Endometrial microvascular endothelial cells (primary cell): ENCODE measurements around the gene UBE2D2. TPM values are rescaled to one million over a fixed set of nuclear protein-coding genes. Genes with fewer than 3 reads are reported as not detected.
"Not testable (repeated sequence)": the region's sequence is repeated elsewhere in the genome, so short reads cannot be mapped to it uniquely, and the experiment has no call there.

Experiments used
- in situ Hi-C: cut with HindIII; loops from 2 replicates; pipeline ENCODE4 v1.10.0; 2017; ENCODE audit warnings: low sequenced_read_pairs, low pct_unique_long_range_greater_than_20kb; ENCODE audit errors: inconsistent ontology term
- total RNA-seq: library from RNA; depleted of rRNA; stranded (reverse); fragments of >200 nt; gene quantifications from one replicate; pipeline ENCODE4 v1.2.3, GENCODE V29; 2015; ENCODE audit errors: inconsistent ontology term

The UBE2D2 gene
- total RNA-seq, 1 donor from 2014 or later: 105 TPM

DNA sequence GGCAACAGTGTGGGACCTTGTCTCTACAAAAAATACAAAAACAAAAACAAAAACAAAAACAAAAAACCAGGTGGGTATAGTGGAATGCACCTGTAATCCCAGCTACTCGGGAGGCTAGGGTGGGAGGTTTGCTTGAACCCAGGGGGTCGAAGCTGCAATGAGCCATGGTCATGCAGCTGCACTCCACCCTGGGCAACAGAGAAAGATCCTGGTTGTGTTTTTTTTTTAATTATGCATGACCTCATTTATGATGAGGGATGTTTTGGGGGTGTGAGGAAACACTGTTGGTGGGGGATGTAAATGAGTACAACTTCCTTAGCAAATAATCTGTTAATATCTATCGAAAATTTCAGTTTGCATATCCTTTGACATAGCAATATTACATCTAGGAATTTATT, 29.4 kb upstream of the UBE2D2 start:
- in situ Hi-C loops: no loop called here

GRCh38 chr5:139543423-139543991, 17.6 kb upstream of the UBE2D2 start:
- in situ Hi-C loops: no loop called here

DNA sequence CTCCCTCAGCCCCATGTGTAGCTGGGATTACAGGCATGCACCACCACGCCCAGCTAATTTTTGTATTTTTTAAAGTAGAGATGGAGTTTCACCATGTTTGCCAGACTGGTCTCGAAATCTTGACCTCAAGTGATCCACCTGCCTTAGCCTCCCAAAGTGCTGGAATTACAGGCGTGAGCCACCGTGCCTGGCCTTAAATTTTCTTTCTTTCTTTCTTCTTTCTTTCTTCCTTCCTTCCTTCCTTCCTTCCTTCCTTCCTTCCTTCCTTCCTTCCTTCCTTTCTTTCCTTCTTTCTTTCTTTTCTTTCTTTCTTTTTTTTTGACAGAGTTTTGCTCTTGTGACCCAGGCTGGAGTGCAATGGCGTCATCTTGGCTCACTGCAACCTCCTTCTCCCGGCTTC, 14.5 kb upstream of the UBE2D2 start:
- in situ Hi-C loops: not testable (repeated sequence)

DNA sequence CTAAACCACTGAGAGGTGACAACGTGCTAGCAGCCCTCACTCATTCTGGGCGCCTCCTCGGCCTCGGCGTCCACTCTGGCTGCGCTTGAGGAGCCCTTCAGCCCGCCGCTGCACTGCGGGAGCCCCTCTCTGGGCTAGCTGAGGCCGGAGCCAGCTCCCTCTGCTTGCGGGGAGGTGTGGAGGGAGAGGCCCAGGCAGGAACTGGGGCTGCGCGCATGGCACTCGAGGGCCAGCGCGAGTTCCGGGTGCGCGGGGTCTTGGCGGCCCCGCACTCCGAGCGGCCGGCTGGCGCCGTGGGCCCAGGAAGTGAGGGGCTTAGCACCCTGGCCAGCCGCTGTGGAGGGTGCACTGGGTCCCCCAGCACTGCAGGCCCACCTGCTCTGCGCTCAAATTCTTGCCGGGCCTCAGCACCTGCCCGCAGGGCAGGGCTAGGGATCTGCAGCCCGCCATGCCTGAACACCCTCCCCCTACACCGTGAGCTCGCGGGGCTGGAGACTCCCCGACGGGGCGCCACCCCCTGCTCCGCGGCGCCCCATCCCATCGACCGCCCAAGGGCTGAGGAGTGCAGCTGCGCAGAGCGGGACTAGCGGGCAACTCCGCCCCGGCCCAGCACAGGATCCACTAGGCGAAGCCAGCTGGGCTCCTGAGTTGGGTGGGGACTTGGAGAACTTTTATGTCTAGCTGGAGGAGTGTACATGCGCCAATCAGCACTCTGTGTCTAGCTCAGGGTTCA, 11.8 kb upstream of the UBE2D2 start:
- in situ Hi-C loops: no loop called here

DNA sequence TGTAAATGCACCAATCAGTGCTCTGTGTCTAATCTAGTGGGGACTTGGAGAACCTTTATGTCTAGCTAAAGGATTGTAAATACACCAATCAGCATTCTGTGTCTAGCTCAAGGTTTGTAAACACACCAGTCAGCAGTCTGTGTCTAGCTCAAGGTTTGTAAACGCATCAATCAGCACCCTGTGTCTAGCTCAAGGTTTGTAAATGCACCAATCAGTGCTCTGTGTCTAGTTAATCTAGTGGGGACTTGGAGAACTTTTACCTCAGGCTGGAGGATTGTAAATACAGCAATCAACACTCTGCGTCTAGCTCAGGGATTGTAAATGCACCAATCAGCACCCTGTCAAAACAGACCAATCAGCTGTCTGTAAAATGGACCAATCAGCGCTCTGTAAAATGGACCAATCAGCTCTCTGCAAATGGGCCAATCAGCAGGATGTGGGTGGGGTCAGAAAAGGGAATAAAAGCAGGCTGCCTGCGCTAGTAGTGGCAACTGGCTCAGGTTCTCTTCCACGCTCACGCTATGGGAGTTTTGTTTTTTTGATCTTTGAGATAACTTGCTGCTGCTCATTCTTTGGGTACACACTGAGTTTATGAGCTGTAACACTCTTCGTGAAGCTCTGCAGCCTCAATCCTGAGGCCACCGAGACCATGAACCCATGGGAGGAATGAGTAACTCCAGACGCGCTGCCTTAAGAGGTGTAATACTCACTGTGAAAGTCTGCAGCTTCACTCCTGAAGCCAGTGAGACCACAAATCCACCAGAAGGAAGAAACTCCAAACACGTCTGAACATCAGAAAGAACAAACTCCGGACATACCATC, 10.9 kb upstream of the UBE2D2 start:
- in situ Hi-C loops: not testable (repeated sequence)

DNA sequence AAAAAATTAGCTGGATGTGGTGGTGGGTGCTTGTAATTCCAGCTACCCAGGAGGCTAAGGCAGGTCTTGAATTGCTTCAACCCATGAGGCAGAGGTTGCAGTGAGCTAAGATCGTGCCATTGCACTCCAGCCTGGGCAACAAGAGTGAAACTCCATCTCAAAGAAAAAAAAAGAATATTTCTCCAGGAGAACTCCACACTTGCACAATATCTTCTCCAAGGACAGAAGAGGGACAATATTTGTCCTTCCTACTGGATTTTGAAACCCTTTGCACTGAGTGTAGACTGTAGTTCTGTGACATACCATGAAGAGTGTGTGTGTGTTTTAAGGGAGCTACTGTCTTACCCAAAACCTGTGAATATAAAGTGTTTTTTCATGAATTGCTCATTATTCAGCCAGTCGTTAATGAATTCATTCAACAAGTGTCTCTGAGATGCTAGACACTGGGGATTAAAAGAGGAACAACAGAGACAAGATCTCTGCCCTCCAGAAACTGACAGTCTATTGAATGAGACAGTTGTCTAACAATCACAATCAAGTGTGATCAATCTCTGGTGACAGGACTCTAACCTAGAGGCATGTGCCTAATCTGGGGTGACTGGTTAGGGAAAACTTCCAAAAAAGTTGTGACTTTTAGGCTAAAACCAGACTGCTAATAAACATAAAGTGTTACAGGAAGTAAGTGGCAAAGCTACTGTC, 9.8 kb upstream of the UBE2D2 start:
- in situ Hi-C loops: no loop called here

- in situ Hi-C loops: no loop called here
These were observed 8.1 kb upstream of the UBE2D2 start for GRCh38 chr5:139552893-139553575.

DNA sequence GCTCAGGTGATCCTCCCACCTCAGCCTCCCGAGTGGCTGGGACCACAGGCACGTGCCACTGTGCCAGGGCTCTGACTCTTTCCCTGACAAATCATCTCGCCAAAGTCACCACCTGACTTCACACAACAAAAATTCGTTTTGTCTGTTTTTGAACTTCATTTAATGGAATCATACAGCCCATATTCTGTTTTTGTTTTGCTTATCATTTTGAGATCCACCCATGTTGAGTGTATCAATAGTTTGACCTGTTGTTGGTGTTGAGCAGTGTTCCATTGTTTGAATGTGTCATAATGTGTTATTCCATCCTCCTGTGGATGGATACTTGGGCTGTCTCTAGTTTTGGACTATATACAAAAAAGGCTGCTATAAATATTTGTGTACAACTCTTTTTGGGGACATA, 6.9 kb upstream of the UBE2D2 start:
- in situ Hi-C loops: no loop called here

DNA sequence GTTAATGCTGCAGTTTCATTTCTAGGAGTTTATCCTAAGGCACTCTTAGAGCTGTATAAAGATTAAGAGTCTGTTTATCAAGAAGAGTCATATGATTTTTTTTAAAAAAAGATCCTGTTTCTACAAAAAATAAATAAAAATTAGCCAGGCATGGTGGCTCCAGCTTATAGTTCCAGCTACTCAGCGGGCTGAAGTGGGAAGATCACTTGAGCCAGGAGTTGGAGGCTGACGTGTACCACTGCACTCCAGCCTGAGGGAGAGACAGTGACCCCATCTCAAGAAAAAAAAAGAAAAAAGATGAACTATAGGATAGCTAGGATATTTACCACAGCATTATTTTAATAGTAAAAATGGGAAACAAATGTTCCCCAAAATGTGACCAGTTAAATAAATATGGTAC, 3.3 kb upstream of the UBE2D2 start:
- in situ Hi-C loops: no loop called here

DNA sequence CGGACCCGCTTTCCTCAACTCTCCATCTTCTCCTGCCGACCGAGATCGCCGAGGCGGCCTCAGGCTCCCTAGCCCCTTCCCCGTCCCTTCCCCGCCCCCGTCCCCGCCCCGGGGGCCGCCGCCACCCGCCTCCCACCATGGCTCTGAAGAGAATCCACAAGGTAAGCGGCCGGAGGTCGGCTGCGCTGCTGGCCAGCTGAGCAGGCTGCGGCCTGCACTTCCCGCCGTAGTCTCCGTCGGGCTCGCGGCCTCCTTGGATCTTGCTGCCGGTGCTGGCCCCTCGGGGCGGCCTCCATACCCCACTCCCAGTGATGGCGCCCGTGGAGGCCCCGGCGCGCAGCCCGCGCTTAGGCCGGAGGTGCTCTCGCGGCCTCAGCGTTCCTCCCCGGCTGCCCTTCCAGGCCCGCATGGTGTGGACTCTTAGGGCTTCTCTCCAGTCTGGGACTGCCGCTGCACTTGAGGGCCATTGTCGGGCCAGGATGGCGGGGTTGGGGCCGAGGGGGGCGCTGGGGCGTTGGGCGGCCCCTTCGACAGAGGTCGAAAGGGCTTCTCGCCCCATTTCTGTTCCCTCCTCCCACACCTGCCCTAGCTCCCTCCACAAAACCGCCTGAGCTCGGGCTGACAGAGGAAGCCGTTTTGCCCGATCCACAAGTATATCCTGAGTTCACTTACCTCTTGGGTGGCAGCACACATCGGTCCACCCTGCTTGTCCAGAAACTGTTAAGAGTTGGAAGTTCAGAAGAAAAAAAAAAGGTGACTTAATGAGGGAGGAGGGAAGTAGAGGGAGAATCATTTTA, 714 bp downstream of the UBE2D2 start:
- in situ Hi-C loops: no loop called here

GRCh38 chr5:139562847-139563246, 1.7 kb downstream of the UBE2D2 start:
- in situ Hi-C loops: no loop called here

DNA sequence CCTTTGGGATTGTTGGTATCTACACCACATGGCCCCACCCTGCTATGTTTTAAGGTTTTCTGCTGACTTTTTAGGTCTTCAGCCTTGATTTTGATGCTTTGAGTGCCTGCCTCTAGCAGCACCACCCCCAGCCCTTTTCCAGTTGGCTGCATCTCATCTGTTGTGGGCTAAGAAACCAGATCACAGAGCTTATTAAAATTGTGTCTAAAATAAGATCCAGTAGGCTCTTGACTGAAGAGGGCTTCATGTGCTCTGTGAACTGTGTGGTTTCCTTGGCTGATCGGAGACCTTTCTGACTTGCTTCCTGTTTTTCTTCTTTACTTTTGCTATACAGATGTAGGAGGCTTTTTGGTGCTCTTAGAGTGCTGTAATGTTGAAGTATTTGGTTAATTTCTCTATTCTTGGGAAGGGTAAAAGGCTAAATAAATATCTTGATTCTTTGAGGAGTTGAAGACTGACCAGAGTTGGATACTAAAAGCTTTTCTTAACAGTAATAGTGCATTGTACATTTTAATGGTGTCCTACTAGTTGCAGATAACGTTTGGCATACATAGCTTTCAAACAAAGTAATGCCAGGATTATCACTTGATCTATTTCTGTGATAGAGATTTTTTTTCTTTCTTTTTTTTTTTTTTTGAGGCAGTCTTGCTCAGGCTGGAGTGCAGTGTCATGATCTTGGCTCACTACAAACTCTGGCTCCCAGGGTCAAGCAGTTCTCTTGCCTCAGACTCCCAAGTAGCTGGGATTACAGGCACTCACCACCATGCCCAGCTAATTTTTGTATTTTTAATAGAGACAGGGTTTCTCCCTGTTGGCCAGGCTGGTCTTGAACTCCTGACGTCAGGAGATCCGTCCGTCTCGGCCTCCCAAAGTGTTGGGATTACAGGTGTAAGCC, 4.5 kb downstream of the UBE2D2 start:
- in situ Hi-C loops: no loop called here

DNA sequence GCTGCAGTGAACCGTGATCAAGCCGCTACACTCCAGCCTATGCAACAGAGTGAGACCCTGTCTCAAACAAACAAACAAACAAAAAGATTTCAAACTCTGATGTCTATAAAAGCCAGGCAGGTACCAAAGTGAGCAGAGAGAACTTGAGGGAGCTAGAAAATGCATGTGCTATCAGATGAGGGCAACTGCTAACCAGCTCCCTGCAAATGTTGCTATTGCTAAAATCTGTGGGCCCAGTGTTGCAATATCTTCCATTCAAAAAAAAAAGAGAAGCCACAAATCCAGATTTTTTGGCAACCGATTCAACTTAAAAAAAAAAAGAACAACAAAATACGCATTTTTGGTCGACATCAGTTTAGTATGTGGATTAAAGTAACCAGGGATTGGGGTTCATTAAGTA, 5.5 kb downstream of the UBE2D2 start:
- in situ Hi-C loops: no loop called here

DNA sequence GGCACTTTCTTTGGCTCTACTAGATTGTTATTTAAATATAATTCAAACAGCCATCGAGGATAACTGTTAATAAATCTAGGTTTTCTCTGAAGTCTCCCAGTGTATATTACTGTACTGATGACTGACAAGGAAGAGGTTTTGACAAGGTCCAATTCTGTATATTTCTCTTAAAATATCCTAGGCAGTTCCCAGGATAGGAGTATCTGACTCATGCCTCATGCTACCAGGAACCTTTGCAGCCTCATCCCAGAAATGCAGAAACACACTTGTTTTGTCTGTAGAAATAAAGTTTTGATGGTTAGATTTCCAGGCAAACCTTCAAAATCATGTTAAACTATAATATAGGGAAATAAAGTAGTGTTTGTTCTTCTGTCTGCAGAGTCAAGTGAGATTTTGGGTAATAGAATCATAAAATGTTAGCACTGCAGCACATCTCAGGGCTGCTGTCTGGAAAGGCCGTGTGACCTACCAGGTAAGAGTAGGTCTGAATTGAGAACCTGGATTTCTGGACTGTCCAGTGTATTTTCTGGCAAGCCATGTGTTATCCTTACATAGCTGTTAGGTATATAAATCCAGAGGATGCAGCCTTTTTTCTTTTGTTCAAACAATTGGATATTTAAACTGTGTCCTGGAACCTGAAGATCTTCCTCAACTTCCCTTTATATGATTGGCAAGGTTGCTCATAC, 8.3 kb downstream of the UBE2D2 start:
- in situ Hi-C loops: no loop called here

DNA sequence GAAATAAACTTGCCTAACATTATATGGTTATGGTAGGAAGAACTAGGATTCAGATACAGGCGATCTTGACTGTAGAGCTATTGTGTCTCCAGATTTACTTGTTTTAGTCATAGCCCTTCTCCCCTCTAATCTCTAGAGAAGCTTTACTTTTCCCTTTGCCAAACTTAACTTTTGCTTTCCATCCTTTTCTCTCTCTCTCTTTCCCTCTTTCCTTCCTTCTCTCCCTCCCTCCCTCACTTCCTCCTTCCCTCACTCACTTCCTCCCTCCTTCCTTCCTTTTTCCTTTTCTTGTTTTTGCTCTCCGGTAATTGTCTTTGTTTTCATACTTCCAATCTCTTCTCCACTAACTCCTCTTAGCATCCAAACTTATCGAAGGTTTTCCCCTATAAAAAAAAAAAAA, 10.4 kb downstream of the UBE2D2 start:
- in situ Hi-C loops: no loop called here

- in situ Hi-C loops: no loop called here
These were observed 10.8 kb downstream of the UBE2D2 start for GRCh38 chr5:139571966-139572365.
